Body of pancreas (tissue), 4 donors: ENCODE data around the gene MGAT3.
"Not testable (repeated sequence)": the region's sequence is repeated elsewhere in the genome, so short reads cannot be mapped to it uniquely, and the experiment has no call there.

Experiments
- CTCF ChIP-seq, 7 experiments: fragments of 450-650 bp in 4 of 7; fragments of 200-600 bp in 3 of 7; sonication (generic) in 3 of 7; IDR thresholded peaks; one replicate each; pipeline ENCODE4 v1.5.1; 2016 to 2019; ENCODE audit warnings: antibody characterized with exemption in 7 of 7
- POLR2A ChIP-seq, 3 donors: fragments of 450-650 bp; IDR thresholded peaks; one replicate each; pipeline ENCODE4 v1.6.1; 2016; ENCODE audit warnings: antibody characterized with exemption in 3 of 3, mild to moderate bottlenecking in 2 of 3

- not testable (repeated sequence) for TF ChIP-seq CTCF, POLR2A (IDR thresholded peaks at IDR 0.05)
Measured at GRCh38 chr22:39411828-39412365, 44.9 kb upstream of the MGAT3 start.
